NCI-H2196 (cell line): ENCODE measurements around the gene KLHL17.
"Not testable (repeated sequence)": the region's sequence is repeated elsewhere in the genome, so short reads cannot be mapped to it uniquely, and the experiment has no call there.

Source experiments
- DNase-seq: peaks from one replicate; lab custom pipeline; 2025; ENCODE audit not compliant: unreplicated experiment; lab: John Stamatoyannopoulos, UW

The KLHL17 gene

GRCh38 chr1:966135-966703 lies 5.8 kb downstream of the KLHL17 start, which contains the start of gene PLEKHN1:
Gene PLEKHN1 (plus strand): TSS chr1:966482. CDS start chr1:966532, 50 bp downstream.
- no peak for DNase-seq

DNA sequence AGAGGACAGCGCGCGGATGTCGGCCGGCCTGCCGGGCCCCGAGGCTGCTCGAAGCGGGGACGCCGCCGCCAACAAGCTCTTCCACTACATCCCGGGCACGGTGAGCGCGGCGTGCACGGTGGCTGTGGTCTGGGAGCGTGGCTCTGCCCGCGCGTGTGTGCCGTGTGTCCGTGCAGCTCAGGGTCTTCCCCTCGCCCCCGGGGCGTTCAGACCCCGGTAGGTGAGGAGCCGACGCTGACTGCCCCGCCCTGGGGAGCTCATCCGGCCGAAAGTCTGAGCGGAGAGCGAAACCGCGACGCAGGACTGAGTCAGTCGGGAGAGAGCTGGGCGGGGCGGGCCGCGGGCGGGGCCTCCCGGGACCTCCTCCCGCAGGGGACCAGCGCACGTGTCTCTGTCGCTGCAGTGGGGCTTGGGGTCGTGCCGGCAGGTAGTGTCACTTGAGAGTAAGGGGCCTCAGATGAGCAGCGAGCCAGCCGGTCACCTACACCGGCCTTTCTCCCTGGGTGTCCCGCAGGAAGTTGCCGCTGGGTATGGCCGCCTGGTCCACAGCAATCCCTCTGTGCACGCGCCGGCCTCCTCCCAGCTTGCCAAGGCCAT lies 6.4 kb downstream of the KLHL17 start:
- DNase-seq, result peak; percentile 58

- no peak for DNase-seq
Measured at GRCh38 chr1:967466-968343, 7.3 kb downstream of the KLHL17 start.

GRCh38 chr1:969260-969855 lies 9.0 kb downstream of the KLHL17 start:
- no peak for DNase-seq

DNA sequence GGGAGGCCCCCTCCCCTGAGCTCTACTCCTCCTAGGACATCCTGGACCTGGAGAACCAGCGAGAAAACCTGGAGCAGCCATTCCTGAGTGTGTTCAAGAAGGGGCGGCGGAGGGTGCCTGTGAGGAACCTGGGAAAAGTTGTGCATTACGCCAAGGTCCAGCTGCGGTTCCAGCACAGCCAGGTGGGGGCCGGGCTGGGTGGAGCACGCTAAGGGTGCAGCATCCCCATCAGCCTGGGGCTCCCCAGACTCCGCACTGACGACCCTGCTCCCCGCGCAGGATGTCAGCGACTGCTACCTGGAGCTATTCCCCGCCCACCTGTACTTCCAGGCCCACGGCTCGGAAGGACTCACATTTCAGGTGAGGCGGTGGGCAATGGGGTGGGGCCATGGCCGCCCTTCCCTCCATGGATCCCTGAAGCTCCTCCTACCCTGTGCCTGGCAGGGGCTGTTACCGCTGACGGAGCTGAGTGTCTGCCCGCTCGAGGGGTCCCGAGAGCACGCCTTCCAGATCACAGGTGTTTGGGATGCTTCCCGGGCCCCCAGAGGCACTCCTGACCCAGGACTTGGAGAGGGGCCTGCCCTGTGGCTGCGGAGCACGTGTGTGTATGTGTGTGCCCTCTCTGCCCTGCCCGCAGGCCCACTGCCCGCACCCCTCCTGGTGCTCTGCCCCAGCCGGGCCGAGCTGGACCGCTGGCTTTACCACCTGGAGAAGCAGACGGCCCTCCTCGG lies 10.0 kb downstream of the KLHL17 start:
- no peak for DNase-seq

DNA sequence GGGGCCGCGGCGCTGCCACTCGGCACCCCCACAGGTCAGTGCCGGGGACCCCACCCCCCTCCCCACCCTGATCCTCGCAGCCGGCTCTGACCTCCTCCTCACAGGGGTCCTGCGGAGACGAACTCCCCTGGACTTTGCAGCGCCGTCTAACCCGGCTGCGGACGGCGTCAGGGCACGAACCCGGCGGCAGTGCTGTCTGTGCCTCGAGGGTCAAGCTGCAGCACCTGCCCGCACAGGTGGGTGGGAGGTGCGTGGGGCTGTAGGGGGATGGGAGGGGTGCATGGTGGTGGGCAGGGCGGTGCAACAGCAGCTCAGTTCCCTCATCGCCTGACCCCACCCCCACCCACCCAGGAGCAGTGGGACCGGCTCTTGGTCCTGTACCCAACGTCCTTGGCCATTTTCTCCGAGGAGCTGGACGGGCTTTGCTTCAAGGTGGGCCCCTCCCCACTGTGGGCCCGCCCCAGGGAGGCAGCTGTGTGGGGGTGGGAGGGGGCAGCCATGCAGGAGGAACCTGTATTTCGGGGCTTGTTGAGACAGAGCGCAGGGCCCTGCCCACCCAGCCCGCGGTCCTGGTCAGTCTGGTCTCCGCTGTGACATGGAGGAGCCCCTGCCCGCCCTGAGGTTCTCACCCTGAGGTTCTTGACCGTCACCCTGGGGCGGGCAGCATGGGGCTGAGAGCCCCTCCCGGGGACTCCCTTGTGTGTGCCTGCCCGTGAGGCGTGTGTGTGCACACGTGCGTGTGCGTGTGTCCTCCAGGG lies 10.8 kb downstream of the KLHL17 start:
- no peak for DNase-seq

- no peak for DNase-seq
Measured at GRCh38 chr1:971751-972506, 11.5 kb downstream of the KLHL17 start.

DNA sequence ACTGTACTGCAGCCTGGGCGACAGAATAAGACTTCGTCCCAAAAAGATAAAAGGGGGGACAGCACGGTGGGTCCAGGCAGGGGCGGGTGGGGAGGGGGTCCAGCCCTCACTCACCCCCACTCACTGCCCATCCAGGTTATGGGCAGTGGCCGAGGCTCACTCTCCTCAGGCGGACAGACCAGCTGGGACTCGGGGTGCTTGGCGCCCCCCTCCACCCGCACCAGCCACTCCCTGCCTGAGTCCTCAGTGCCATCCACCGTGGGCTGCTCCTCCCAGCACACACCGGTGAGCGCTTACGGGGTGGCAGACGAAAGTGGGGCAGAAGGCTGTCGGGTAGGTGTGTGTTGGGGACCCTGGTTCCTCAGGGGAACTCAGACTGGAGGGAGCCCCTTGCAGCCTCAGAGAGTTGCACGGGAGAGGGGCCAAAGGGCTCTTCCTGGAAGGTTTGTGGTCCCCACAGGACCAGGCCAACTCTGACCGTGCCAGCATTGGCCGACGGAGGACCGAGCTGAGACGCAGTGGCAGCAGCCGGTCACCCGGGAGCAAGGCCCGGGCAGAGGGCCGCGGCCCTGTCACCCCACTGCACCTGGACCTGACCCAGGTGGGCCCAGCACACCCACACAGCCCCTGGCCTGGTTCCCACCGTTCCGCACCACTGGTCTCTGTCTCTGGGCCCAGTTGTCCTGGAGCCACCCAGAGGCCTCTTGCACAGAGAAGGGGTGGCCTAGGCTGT lies 12.5 kb downstream of the KLHL17 start:
- DNase-seq, result no peak

- DNase-seq, result no peak
Measured at GRCh38 chr1:973459-974292, 13.3 kb downstream of the KLHL17 start.

- no peak for DNase-seq
Measured at GRCh38 chr1:974293-974640, 13.9 kb downstream of the KLHL17 start.

GRCh38 chr1:974687-975328 lies 14.4 kb downstream of the KLHL17 start:
- no peak for DNase-seq

- DNase-seq, result no peak
Measured at GRCh38 chr1:975365-975764, 15.0 kb downstream of the KLHL17 start.

DNA sequence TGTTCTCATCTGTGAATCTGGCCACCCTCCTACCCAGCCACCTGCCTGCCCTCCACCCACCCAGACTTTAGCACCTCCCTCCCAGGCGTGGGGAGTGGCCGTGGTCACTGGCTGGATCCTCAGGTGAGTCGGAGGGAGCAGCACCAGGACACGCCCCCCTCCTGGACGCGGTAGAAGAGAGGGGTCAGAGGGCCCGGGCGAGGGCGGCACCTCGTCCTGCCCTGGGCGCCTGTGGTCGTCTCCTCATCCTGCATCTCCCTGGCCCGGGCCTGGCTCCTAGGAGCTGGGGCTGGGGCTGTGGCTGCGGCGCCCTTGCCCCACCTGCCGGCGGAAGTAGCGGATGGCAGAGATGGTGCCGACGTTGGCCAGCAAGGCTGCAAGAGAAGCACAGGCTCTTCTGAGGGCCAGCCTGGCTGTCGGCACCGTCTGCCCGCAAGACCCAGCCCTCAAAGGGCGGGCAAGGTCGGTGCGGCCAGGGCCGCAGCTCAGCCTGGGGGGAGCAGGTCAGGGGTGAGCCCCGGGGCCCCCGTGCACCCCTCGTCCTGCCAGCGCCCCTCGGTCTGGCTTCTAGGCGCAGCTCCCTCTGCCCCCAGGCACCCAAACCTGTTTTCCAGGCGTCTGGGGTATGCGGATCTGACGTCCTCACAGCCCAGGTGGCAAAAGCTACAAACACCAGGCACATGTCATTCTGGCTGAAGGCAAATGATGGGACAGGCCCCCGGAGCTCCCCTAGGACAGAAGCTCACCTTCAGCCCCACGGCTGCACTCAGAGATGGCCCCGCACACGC lies 15.7 kb downstream of the KLHL17 start:
- DNase-seq, result peak; percentile 77

DNA sequence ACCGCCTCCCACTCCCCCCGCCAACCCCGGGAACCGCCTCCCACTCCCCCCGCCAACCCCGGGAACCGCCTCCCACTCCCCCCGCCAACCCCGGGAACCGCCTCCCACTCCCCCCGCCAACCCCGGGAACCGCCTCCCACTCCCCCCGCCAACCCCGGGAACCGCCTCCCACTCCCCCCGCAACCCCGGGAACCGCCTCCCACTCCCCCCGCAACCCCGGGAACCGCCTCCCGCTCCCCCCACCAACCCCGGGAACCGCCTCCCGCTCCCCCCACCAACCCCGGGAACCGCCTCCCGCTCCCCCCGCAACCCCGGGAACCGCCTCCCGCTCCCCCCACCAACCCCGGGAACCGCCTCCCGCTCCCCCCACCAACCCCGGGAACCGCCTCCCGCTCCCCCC lies 16.4 kb downstream of the KLHL17 start:
- not testable (repeated sequence) for DNase-seq

- peak; percentile 17 for DNase-seq
Measured at GRCh38 chr1:978069-978834, 17.9 kb downstream of the KLHL17 start.
